Gastrocnemius medialis (tissue), 4 donors: Measurements from ENCODE around the gene PRRX1. TPM values are rescaled to one million over a fixed set of nuclear protein-coding genes. Genes with fewer than 3 reads are reported as not detected.

ENCODE experiments used
- ATAC-seq, 2 donors: fragments of 150-250 bp; one replicate each; pipeline ENCODE4 v1.9.1; 2016
- DNase-seq, 2 donors: peaks; one replicate each; pipeline ENCODE4 v3.0.0-alpha.2; 2019
- H3K27ac ChIP-seq, 4 donors: fragments of 200-600 bp; sonication (generic); 1 replicate in 1 of 4; 2 replicates in 3 of 4; pipeline ENCODE4 v1.5.1; 2016 to 2018; ENCODE audit warnings: mild to moderate bottlenecking in 2 of 4, moderate library complexity in 1 of 4
- H3K27me3 ChIP-seq, 3 donors: fragments of 200-600 bp; sonication (generic) in 2 of 3; 1 replicate in 1 of 3; 2 replicates in 2 of 3; pipeline versions ENCODE4 v1.5.1 to v1.6.0; 2016 to 2019; ENCODE audit warnings: mild to moderate bottlenecking in 1 of 3, moderate library complexity in 1 of 3
- H3K36me3 ChIP-seq, 2 donors: fragments of 200-600 bp; sonication (generic) in 1 of 2; one replicate each; pipeline ENCODE4 v1.5.1; 2017 to 2018
- H3K4me1 ChIP-seq, 2 donors: fragments of 200-600 bp; sonication (generic) in 1 of 2; one replicate each; pipeline ENCODE4 v1.5.1; 2016 to 2017; ENCODE audit warnings: mild to moderate bottlenecking in 2 of 2
- H3K4me3 ChIP-seq, 4 donors: fragments of 200-600 bp; sonication (generic) in 3 of 4; 1 replicate in 1 of 4; 2 replicates in 3 of 4; pipeline ENCODE4 v1.5.1; 2016 to 2019; ENCODE audit warnings: mild to moderate bottlenecking in 2 of 4
- H3K9me3 ChIP-seq, 3 donors: fragments of 200-600 bp; sonication (generic) in 2 of 3; 1 replicate in 1 of 3; 2 replicates in 2 of 3; pipeline ENCODE4 v1.5.1; 2016 to 2019
- CTCF ChIP-seq, 5 experiments: fragments of 450-650 bp in 3 of 5; fragments of 200-600 bp in 2 of 5; sonication (generic) in 2 of 5; IDR thresholded peaks in 4 of 5; conservative IDR thresholded peaks in 1 of 5; 1 replicate in 4 of 5; 2 replicates in 1 of 5; pipeline ENCODE4 v1.5.1; 2016 to 2019; ENCODE audit warnings: antibody characterized with exemption in 5 of 5, mild to moderate bottlenecking in 3 of 5, moderate library complexity in 3 of 5
- POLR2A ChIP-seq, 2 donors: fragments of 450-650 bp; IDR thresholded peaks; one replicate each; pipeline ENCODE4 v1.6.1; 2017; ENCODE audit warnings: antibody characterized with exemption in 2 of 2, mild to moderate bottlenecking in 2 of 2, moderate library complexity in 2 of 2
- in situ Hi-C, 4 donors: fragments of 200-750 bp; cut with MboI; loops; one replicate each; pipeline versions ENCODE4 v1.15.0 to v1.8.0; 2017; ENCODE audit warnings: low sequenced_read_pairs in 4 of 4
- intact Hi-C: fragments of 100-400 bp; cut with DNase I; formaldehyde crosslinking; loops from one replicate; pipeline ENCODE4 v1.15.1; 2023; ENCODE audit warnings: low total_unique reads
- total RNA-seq, 4 donors: library from RNA; depleted of rRNA; stranded (reverse); fragments of >200 nt; gene quantifications; one replicate each; pipeline versions ENCODE4 v1.1.0 to v1.2.3, GENCODE V29; 2016

Gene PRRX1
- total RNA-seq, 4 donors from 2014 or later: 35.3 to 120 (median 64.3) TPM

GRCh38 chr1:170768929-170769328, 105.0 kb downstream of the PRRX1 start:
- in situ Hi-C loops (loop anchor here in 1 of 4 donors (25.0 kb wide), 1 partner anchor 107 kb away; the partner anchor contains the start of gene PRRX1), intact Hi-C loops (loop anchor here (1.0 to 10.0 kb wide), 5 partner anchors 94 to 842 kb away; partner anchors contain the start of gene GORAB)
- Histone ChIP-seq H3K27me3 (no peaks in the 10 kb centered on the region), H3K4me1 (no peaks in the 10 kb centered on the region), H3K9me3 (no peaks in the 10 kb centered on the region), H3K4me3 (no peak overlapping the region), H3K27ac (no peak overlapping the region), H3K36me3 (no peaks in the 10 kb centered on the region)
- DNase-seq (no peak), ATAC-seq (no peak)
- no peak for TF ChIP-seq POLR2A (IDR thresholded peaks at IDR 0.05)
- TF ChIP-seq CTCF (IDR thresholded peaks at IDR 0.05 in 4 of 5, conservative IDR thresholded peaks at IDR 0.05 in 1 of 5): no peak

GRCh38 chr1:170769691-170770090, 105.8 kb downstream of the PRRX1 start:
- TF ChIP-seq CTCF (IDR thresholded peaks at IDR 0.05 in 4 of 5, conservative IDR thresholded peaks at IDR 0.05 in 1 of 5) (no peak), POLR2A (IDR thresholded peaks at IDR 0.05) (no peak)
- Histone ChIP-seq H3K4me1 (no peaks in the 10 kb centered on the region), H3K9me3 (no peaks in the 10 kb centered on the region), H3K4me3 (no peak overlapping the region), H3K27me3 (no peaks in the 10 kb centered on the region), H3K36me3 (no peaks in the 10 kb centered on the region), H3K27ac (no peak overlapping the region)
- ATAC-seq (no peak), DNase-seq (no peak)
- intact Hi-C loops: loop anchor here (5.0 to 10.0 kb wide), 4 partner anchors 115 to 842 kb away; partner anchors contain the start of gene GORAB
- in situ Hi-C loops: loop anchor here in 2 of 4 donors (10.0 to 25.0 kb wide), 2 partner anchors 105 to 107 kb away; partner anchors contain the start of gene PRRX1 (in 2 of the 2)

- no peak for DNase-seq
- intact Hi-C loops: no loop called here
Measured at GRCh38 chr1:170770254-170770653, 106.3 kb downstream of the PRRX1 start.

GRCh38 chr1:170776252-170776651, 112.3 kb downstream of the PRRX1 start:
- intact Hi-C loops: no loop called here
- H3K4me1 ChIP-seq: no peaks in the 10 kb centered on the region
- H3K27me3 ChIP-seq: no peaks in the 10 kb centered on the region
- no peak overlapping the region for H3K27ac ChIP-seq
- no peak for TF ChIP-seq CTCF (IDR thresholded peaks at IDR 0.05 in 4 of 5, conservative IDR thresholded peaks at IDR 0.05 in 1 of 5)
- no peak for TF ChIP-seq POLR2A (IDR thresholded peaks at IDR 0.05)
- peak; percentile 60 to 62 for ATAC-seq
- H3K9me3 ChIP-seq: no peaks in the 10 kb centered on the region
- no peaks in the 10 kb centered on the region for H3K36me3 ChIP-seq
- H3K4me3 ChIP-seq: no peak overlapping the region
- in situ Hi-C loops: loop anchor here in 1 of 4 donors (10.0 kb wide), 1 partner anchor 111 kb away; the partner anchor contains the start of gene PRRX1
- DNase-seq: no peak

More at GRCh38 chr1:170770254-170770653, 106.3 kb downstream of the PRRX1 start:
- H3K27ac ChIP-seq: no peak overlapping the region
- H3K27me3 ChIP-seq: no peaks in the 10 kb centered on the region
- no peak for ATAC-seq
- TF ChIP-seq POLR2A (IDR thresholded peaks at IDR 0.05) (no peak), CTCF (IDR thresholded peaks at IDR 0.05 in 4 of 5, conservative IDR thresholded peaks at IDR 0.05 in 1 of 5) (no peak)
- in situ Hi-C loops: loop anchor here in 2 of 4 donors (10.0 to 25.0 kb wide), 2 partner anchors 105 to 108 kb away; partner anchors contain the start of gene PRRX1 (in 2 of the 2)
- H3K9me3 ChIP-seq: no peaks in the 10 kb centered on the region
- H3K4me3 ChIP-seq: no peak overlapping the region
- H3K4me1 ChIP-seq: no peaks in the 10 kb centered on the region
- no peaks in the 10 kb centered on the region for H3K36me3 ChIP-seq
